Cardiac fibroblast (primary cell): ENCODE results near the gene SFT2D3.
A peak's percentile ranks its signal among the peaks of the same experiment; 100 is the strongest.

ENCODE experiments used
- DNase-seq, 2 donors: peaks; one replicate each; pipeline versions ENCODE4 v3.0.0 to v3.0.0-alpha.2; 2010; ENCODE audit warnings: low read depth in 2 of 2
- H3K4me3 ChIP-seq, 2 donors: replicated peaks in 1 of 2; 1 replicate in 1 of 2; 2 replicates in 1 of 2; pipeline ENCODE4 v1.5.1; 2011; ENCODE audit warnings: low read depth in 2 of 2, low read length in 2 of 2, mild to moderate bottlenecking in 2 of 2, moderate library complexity in 1 of 2
- CTCF ChIP-seq: IDR thresholded peaks from one replicate; pipeline ENCODE4 v1.5.1; 2011; ENCODE audit warnings: low read depth, mild to moderate bottlenecking, low read length, inconsistent platforms

The SFT2D3 gene

GRCh38 chr2:127678531-127678930, 22.8 kb upstream of the SFT2D3 start:
- no peak for TF ChIP-seq CTCF
- DNase-seq = no peak
- no peak overlapping the region for H3K4me3 ChIP-seq

GRCh38 chr2:127678991-127679390, 22.3 kb upstream of the SFT2D3 start:
- no peak for DNase-seq
- no peak for TF ChIP-seq CTCF
- no peak overlapping the region for H3K4me3 ChIP-seq

GRCh38 chr2:127679680-127680361, 21.5 kb upstream of the SFT2D3 start:
- H3K4me3 ChIP-seq = no peak overlapping the region
- DNase-seq = no peak
- TF ChIP-seq CTCF = no peak

GRCh38 chr2:127680706-127681287, 20.5 kb upstream of the SFT2D3 start:
- DNase-seq = no peak
- no peak overlapping the region for H3K4me3 ChIP-seq
- TF ChIP-seq CTCF = no peak

- peak; percentile 45 to 46 for DNase-seq
- peak overlapping the region; percentile 2 to 24 for H3K4me3 ChIP-seq
- TF ChIP-seq CTCF = no peak
Measured at GRCh38 chr2:127681288-127681804, 20.0 kb upstream of the SFT2D3 start.

- no peak overlapping the region for H3K4me3 ChIP-seq
- DNase-seq = no peak
- no peak for TF ChIP-seq CTCF
Measured at GRCh38 chr2:127681976-127682857, 19.1 kb upstream of the SFT2D3 start.
